Measurements from ENCODE around the gene BRD3.

The BRD3 gene

GRCh38 chr9:134035041-134036039, 32.5 kb downstream of the BRD3 start:
- no peak for DNase-seq

GRCh38 chr9:134034215-134035040, 33.4 kb downstream of the BRD3 start:
- DNase-seq: no peak

DNA sequence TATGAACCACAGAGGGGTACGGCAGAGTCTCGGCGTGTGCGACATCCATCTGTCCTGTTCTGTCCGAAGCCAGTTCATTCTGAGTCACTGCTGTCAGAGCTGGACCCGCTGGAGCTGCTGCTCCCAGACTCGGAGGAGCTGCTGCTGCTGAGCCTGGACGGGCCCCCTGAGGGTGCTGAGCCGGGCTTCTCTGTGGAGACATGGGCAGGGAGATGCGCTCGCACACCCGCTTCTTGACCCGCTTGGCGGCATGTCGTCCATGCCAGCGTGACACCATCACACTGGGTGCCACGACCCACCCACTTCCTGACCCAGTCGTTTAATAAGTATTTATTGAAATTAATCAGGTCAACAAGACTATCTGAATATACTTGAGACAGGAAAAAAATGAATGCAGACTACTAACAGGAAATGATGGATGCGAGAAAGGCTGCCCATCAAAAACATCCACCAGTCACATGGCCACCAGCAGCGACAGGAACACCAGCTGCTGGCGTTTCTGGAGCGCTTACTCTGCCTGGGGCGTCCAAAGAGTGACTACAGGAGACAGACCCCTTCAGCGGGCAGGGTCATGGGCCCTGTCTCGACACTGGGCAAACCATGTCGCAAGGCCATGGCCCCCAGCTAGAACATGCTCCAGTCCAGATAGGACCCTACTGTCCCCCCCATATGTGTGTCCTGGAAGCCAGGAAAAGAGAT, 34.2 kb downstream of the BRD3 start:
- DNase-seq: no peak

DNA sequence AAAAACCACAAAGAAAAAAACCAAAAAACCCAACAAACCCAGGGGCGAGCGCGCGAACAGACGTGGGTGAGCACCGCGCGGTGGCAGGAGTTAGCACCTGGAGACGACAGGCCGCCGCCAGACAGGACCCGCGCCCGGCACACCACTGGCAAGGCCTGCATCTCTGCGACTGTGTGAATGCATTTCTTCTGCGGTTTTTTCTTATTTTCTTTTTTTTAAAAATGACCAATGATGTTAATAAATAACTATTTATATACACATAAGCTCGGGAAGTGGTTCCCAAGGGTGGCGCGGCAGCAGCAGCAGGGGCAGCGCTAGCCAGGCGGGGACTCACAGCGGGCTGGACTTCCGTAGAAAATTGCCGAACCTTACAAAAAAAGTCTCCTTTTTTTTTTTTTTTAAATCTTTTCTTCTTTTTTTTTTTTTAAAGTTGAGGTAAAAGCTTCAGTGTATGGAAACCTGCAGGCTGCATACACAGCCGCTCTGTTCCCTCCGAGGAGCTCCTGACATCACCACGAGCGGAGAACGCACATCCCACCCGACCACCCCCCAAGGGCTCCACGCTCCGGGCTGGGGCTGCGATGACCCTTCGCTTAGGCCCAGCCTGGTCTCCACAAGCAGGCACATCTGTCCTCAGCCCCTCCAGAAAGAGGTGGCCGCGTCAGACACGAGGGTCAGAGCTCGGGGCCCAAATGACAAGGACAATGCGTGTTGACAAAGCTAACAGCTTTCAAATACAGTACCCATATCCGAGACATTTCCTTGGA, 35.2 kb downstream of the BRD3 start:
- DNase-seq: no peak

GRCh38 chr9:134031783-134032182, 36.0 kb downstream of the BRD3 start:
- no peak for DNase-seq

- DNase-seq: no peak
These were observed 36.9 kb downstream of the BRD3 start for GRCh38 chr9:134030821-134031470.

GRCh38 chr9:134029248-134030226, 38.3 kb downstream of the BRD3 start:
- DNase-seq: no peak

- DNase-seq: no peak
These were observed 39.1 kb downstream of the BRD3 start for GRCh38 chr9:134028575-134029247.

DNA sequence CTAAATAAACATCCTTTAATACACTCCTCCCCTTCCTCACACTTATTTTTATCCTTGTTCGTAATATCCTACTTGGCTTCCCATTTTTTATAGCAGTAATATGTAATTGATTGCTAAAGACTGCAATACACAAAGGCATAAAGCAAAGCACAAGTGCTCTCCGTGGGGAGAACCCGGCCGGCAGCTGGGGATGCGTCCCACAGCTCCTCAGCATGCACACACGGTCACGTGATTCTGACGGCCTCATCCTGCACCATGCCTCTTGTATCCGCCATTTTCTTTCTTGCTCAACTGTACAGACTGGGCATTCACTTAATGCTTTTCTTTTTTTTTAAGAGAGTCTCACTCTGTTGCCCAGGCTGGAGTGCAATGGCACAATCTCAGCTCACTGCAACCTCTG, 39.8 kb downstream of the BRD3 start:
- no peak for DNase-seq

DNA sequence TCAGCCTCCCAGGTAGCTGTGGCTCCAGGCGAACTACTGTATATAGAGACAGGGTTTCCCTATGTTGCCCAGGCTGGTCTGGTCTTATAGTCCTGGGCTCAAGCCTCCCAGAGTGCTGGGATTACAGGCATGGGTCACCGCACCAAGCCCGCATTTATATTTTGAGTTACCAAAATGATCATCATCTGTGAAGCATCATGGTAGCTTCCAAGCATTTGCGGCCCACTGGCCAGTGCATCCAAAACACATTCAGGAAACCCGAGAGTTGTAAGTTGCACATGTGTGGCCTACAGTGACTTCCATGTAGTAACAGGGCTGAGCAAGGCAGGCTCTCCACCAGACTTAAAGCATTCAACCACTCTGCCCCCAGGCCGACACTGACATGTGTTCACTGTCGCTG, 40.3 kb downstream of the BRD3 start:
- DNase-seq: no peak

DNA sequence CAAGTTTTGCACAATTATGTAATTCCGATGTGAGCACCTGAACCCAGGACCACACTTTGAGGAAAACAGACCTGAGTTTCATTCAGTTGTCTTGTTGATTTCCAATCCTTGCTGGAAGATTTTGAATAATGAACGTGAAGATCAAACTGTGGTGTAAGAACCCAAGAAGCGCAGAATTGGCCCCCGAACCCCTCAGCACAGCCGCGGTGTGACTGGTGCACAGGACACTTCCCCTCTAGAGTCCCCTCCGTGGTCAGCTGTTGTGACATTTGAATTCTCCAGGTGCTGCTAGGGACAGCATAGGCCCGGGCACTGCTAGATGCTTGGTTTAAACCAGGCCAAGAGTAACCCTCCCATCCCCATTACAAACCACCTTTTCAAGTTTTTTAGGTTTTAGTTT, 40.8 kb downstream of the BRD3 start:
- DNase-seq: no peak

DNA sequence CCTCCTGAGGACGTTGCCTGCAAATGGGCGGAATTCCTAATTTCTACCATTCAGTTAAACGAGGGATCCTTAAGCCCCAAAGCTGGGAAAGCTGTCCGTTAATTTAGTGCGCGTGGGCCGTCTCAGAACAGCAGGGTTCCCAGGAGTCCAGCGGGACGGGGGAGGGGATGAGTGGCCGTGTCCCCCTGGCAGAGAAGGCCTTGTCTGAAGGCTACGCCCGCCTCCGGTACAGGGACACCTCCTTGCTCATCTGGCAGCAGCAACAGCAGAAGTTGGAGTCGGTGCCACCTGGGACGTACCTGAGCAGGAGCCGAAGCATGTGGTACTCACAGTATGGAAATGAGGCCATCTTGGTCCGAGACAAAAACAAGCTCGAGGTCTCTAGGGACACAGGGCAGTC, 41.2 kb downstream of the BRD3 start:
- no peak for DNase-seq

- DNase-seq: peak; percentile 7
These were observed 42.0 kb downstream of the BRD3 start for GRCh38 chr9:134025606-134026541.

GRCh38 chr9:134024828-134025605, 42.8 kb downstream of the BRD3 start, which contains the start of gene BRD3OS:
Gene BRD3OS, plus strand, starts transcription at chr9:134025481. Its CDS starts 1,267 bp downstream, at chr9:134026748.
- peak; percentile 100 for DNase-seq

DNA sequence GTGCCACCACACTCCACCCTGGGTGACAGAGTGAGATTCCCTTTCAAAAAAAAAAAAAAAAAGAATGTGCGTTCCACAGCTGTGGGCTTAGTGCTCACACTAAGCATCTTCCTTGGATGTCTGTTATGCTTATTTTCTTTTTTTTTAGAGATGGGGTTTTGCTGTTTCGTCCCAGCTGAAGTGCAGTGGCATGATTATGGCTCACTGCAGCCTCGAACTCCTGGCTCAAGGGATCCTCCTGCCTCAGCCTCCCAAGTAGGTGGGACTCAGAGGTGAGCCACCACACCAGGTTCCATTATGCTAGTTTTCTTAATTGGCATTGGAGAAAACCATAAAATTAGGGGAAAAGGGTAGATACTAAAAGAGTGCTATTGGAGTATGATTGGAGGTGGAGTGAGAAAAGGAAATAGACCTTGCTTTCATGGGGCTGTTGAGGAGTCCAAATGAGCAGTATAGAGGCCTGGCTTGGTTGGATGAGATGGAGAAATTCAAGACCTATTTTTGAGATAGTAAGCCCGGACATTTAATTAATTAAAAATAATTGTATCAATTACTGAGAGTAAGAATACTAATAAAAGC, 43.5 kb downstream of the BRD3 start:
- no peak for DNase-seq

GRCh38 chr9:134014946-134015345, 52.9 kb downstream of the BRD3 start:
- DNase-seq: no peak

DNA sequence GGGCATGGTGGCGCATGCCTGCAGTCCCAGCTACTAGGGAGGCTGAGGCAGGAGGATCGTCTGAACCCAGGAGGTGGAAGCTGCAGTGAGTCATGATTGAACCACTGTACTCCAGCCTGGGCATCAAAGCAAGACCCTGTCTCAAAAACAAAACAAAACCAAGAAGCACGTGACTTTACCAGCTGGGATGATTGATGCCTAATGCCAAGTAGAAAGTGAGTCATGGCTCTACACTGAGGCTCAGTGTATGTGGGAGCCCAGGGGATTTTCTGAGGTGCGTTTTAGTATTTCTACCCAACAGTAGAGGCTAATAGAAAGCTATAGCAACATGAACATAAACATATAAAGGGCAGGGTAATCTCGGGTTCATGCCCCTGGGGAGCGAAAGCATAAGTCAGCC, 56.4 kb downstream of the BRD3 start:
- DNase-seq: no peak
